HL-60 (cell line): ENCODE data around the gene FBXO30.

Experiments
- DNase-seq, 2 experiments: peaks; one replicate each; pipeline ENCODE4 v3.0.0-alpha.2; 2010 to 2020; ENCODE audit warnings: low read depth in 1 of 2, low spot score in 1 of 2
- H3K27ac ChIP-seq: fragments of 250-450 bp; sonication (Bioruptor Pico); replicated peaks from 2 replicates; pipeline ENCODE4 v1.5.1; 2020; ENCODE audit warnings: mild to moderate bottlenecking, moderate library complexity
- H3K27me3 ChIP-seq: fragments of 250-450 bp; sonication (Bioruptor Pico); 2 replicates; pipeline ENCODE4 v1.5.1; 2021; ENCODE audit warnings: mild to moderate bottlenecking, moderate library complexity; ENCODE audit not compliant: insufficient read depth, poor library complexity, severe bottlenecking
- H3K4me3 ChIP-seq: replicated peaks from 2 replicates; pipeline ENCODE4 v1.5.1; 2011; ENCODE audit warnings: mild to moderate bottlenecking, control low read depth, low read length; ENCODE audit not compliant: insufficient read depth
- CTCF ChIP-seq: IDR thresholded peaks from one replicate; pipeline ENCODE4 v1.5.1; 2011; ENCODE audit warnings: low read length, control low read depth, inconsistent platforms; ENCODE audit not compliant: insufficient read depth
- GABPA ChIP-seq: IDR thresholded peaks from 2 replicates; pipeline ENCODE4 v1.6.1; 2012; ENCODE audit warnings: low read depth
- POLR2AphosphoS5 ChIP-seq: IDR thresholded peaks from 2 replicates; pipeline ENCODE4 v1.6.1; 2012; ENCODE audit warnings: low read depth
- REST ChIP-seq: IDR thresholded peaks from 2 replicates; pipeline ENCODE4 v1.6.1; 2012; ENCODE audit warnings: low read depth; ENCODE audit not compliant: insufficient replicate concordance
- SPI1 ChIP-seq: IDR thresholded peaks from 2 replicates; pipeline ENCODE4 v1.6.1; 2012; ENCODE audit warnings: low read depth, mild to moderate bottlenecking, borderline replicate concordance

FBXO30 gene

GRCh38 chr6:145784683-145785082, 29.9 kb downstream of the FBXO30 start:
- H3K27ac ChIP-seq = no peak overlapping the region
- no peak for DNase-seq
- TF ChIP-seq SPI1 (no peak), POLR2AphosphoS5 (no peak), REST (no peak), GABPA (no peak), CTCF (no peak)

GRCh38 chr6:145783796-145784195, 30.8 kb downstream of the FBXO30 start:
- Histone ChIP-seq H3K27ac (no peak overlapping the region), H3K27me3 (no peaks in the 10 kb centered on the region), H3K4me3 (no peak overlapping the region)
- no peak for TF ChIP-seq CTCF
- TF ChIP-seq POLR2AphosphoS5 = no peak
- no peak for TF ChIP-seq REST
- TF ChIP-seq GABPA = no peak
- TF ChIP-seq SPI1 = no peak
- DNase-seq = no peak

More at GRCh38 chr6:145784683-145785082, 29.9 kb downstream of the FBXO30 start:
- H3K4me3 ChIP-seq = no peak overlapping the region
- H3K27me3 ChIP-seq = no peaks in the 10 kb centered on the region

GRCh38 chr6:145772846-145773245, 41.7 kb downstream of the FBXO30 start:
- no peak overlapping the region for H3K27ac ChIP-seq
- TF ChIP-seq POLR2AphosphoS5 = no peak
- no peak for DNase-seq
- H3K4me3 ChIP-seq = no peak overlapping the region
- H3K27me3 ChIP-seq = no peaks in the 10 kb centered on the region

- no peak overlapping the region for H3K27ac ChIP-seq
- H3K4me3 ChIP-seq = no peak overlapping the region
- H3K27me3 ChIP-seq = no peaks in the 10 kb centered on the region
- TF ChIP-seq SPI1 (no peak), POLR2AphosphoS5 (no peak), GABPA (no peak), CTCF (no peak), REST (no peak)
- DNase-seq = no peak
These were observed 49.1 kb downstream of the FBXO30 start for GRCh38 chr6:145765449-145765848.
